ENCODE results near the gene DAB1. TPM values are rescaled to one million over a fixed set of nuclear protein-coding genes. Genes with fewer than 3 reads are reported as not detected.

The DAB1 gene
- total RNA-seq, 1 donor from 2014 or later, result 14.6 TPM

- no peak overlapping the region for H2AFZ ChIP-seq (replicated peaks)
- no peak overlapping the region for H3K4me2 ChIP-seq
- H3K79me2 ChIP-seq (ENCODE audit: low read depth), result no peaks in the 10 kb centered on the region
- no peaks in the 10 kb centered on the region for H3F3A ChIP-seq (ENCODE audit: low read depth)
- Mint-ChIP-seq H3K4me3 (no peak overlapping the region), H3K9me3 (no peaks in the 10 kb centered on the region), H3K27me3 (ENCODE audit: insufficient read depth, low read depth) (peaks cover 2% of the 10 kb centered on the region), H3K36me3 (peaks cover 1% of the 10 kb centered on the region), H3K4me1 (peaks cover 18% of the 10 kb centered on the region), H3K27ac (no peak overlapping the region)
- DNase-seq (ENCODE audit: low spot score), result no peak
- no peak overlapping the region for H3K27ac ChIP-seq
- no peaks in the 10 kb centered on the region for H3K4me1 ChIP-seq
- no peak overlapping the region for H3K9ac ChIP-seq
- TF ChIP-seq, protein P1, sequence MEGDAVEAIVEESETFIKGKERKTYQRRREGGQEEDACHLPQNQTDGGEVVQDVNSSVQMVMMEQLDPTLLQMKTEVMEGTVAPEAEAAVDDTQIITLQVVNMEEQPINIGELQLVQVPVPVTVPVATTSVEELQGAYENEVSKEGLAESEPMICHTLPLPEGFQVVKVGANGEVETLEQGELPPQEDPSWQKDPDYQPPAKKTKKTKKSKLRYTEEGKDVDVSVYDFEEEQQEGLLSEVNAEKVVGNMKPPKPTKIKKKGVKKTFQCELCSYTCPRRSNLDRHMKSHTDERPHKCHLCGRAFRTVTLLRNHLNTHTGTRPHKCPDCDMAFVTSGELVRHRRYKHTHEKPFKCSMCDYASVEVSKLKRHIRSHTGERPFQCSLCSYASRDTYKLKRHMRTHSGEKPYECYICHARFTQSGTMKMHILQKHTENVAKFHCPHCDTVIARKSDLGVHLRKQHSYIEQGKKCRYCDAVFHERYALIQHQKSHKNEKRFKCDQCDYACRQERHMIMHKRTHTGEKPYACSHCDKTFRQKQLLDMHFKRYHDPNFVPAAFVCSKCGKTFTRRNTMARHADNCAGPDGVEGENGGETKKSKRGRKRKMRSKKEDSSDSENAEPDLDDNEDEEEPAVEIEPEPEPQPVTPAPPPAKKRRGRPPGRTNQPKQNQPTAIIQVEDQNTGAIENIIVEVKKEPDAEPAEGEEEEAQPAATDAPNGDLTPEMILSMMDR (IDR thresholded peaks at IDR 0.05), result no peak
- TF ChIP-seq EZH2phosphoT487 (IDR thresholded peaks at IDR 0.05) (no peak), EZH2 (IDR thresholded peaks at IDR 0.05) (no peak)
- no peaks in the 10 kb centered on the region for H3K9me3 ChIP-seq (ENCODE audit: low read depth)
- H3K27me3 ChIP-seq, result no peaks in the 10 kb centered on the region
- no peaks in the 10 kb centered on the region for H3K36me3 ChIP-seq
- no peaks in the 10 kb centered on the region for H4K20me1 ChIP-seq (ENCODE audit: low read depth)
- H3K4me3 ChIP-seq, result no peak overlapping the region
Measured at GRCh38 chr1:57018119-57018518, 405.7 kb downstream of the DAB1 start.

DNA sequence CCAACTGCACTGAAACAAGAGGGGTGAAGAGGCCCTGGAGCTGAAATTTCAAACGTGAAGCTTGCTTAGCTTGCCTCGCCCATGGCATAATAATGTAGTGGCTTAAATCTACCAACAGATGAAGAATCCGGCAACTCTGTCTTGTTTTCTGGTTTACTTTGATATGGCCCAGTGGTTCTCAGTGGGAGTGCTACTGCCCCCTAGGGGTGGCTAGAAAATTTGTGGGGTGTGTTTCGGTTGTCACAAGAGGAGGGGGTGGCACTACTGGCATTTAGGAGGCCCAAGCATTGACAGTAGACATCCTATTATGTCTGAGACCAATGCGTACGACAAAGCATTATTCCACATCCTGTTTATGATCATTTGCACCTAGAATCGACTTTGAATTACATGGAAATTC lies 406.1 kb downstream of the DAB1 start:
- Mint-ChIP-seq H3K4me1 (peaks cover 18% of the 10 kb centered on the region), H3K27ac (no peak overlapping the region), H3K9me3 (no peaks in the 10 kb centered on the region), H3K36me3 (no peaks in the 10 kb centered on the region), H3K27me3 (ENCODE audit: insufficient read depth, low read depth) (peaks cover 2% of the 10 kb centered on the region), H3K4me3 (no peak overlapping the region)
- TF ChIP-seq, protein P1 (IDR thresholded peaks at IDR 0.05), result peak; percentile 71
- TF ChIP-seq EZH2 (IDR thresholded peaks at IDR 0.05), result no peak
- no peak for TF ChIP-seq EZH2phosphoT487 (IDR thresholded peaks at IDR 0.05)
- no peak overlapping the region for H3K9ac ChIP-seq
- H3F3A ChIP-seq (ENCODE audit: low read depth), result no peaks in the 10 kb centered on the region
- H3K4me2 ChIP-seq, result no peak overlapping the region
- H4K20me1 ChIP-seq (ENCODE audit: low read depth), result no peaks in the 10 kb centered on the region
- H3K4me3 ChIP-seq, result no peak overlapping the region
- H3K27me3 ChIP-seq, result no peaks in the 10 kb centered on the region
- H2AFZ ChIP-seq (replicated peaks), result no peak overlapping the region
- no peaks in the 10 kb centered on the region for H3K79me2 ChIP-seq (ENCODE audit: low read depth)
- H3K4me1 ChIP-seq, result no peaks in the 10 kb centered on the region
- H3K9me3 ChIP-seq (ENCODE audit: low read depth), result no peaks in the 10 kb centered on the region
- DNase-seq (ENCODE audit: low spot score), result peak; percentile 36
- no peaks in the 10 kb centered on the region for H3K36me3 ChIP-seq
- no peak overlapping the region for H3K27ac ChIP-seq

GRCh38 chr1:57017200-57017599 lies 406.7 kb downstream of the DAB1 start:
- Mint-ChIP-seq H3K4me3 (no peak overlapping the region), H3K36me3 (no peaks in the 10 kb centered on the region), H3K27ac (peak overlapping the region; percentile 98), H3K27me3 (ENCODE audit: insufficient read depth, low read depth) (peaks cover 2% of the 10 kb centered on the region), H3K9me3 (no peaks in the 10 kb centered on the region), H3K4me1 (peaks cover 18% of the 10 kb centered on the region)
- no peaks in the 10 kb centered on the region for H3K36me3 ChIP-seq
- no peaks in the 10 kb centered on the region for H3F3A ChIP-seq (ENCODE audit: low read depth)
- no peak overlapping the region for H3K4me2 ChIP-seq
- H3K4me1 ChIP-seq, result no peaks in the 10 kb centered on the region
- no peak for DNase-seq (ENCODE audit: low spot score)
- H3K9me3 ChIP-seq (ENCODE audit: low read depth), result no peaks in the 10 kb centered on the region
- no peak overlapping the region for H2AFZ ChIP-seq (replicated peaks)
- TF ChIP-seq, protein P1 (IDR thresholded peaks at IDR 0.05), result no peak
- no peak for TF ChIP-seq EZH2 (IDR thresholded peaks at IDR 0.05)
- no peak for TF ChIP-seq EZH2phosphoT487 (IDR thresholded peaks at IDR 0.05)
- H3K27ac ChIP-seq, result no peak overlapping the region
- H3K79me2 ChIP-seq (ENCODE audit: low read depth), result no peaks in the 10 kb centered on the region
- no peak overlapping the region for H3K4me3 ChIP-seq
- H3K27me3 ChIP-seq, result no peaks in the 10 kb centered on the region
- no peaks in the 10 kb centered on the region for H4K20me1 ChIP-seq (ENCODE audit: low read depth)
- H3K9ac ChIP-seq, result no peak overlapping the region

All from neural progenitor cell (in vitro differentiated cells).